RCC 7860 (cell line): ENCODE measurements around the gene NKD2.

Source experiments
- DNase-seq: peaks from one replicate; pipeline ENCODE4 v3.0.0-alpha.2; 2015; ENCODE audit warnings: low spot score
- FAIRE-seq: peaks from 2 replicates; lab custom pipeline; 2012; peaks lifted over from hg19 to GRCh38; lab: Jason Lieb, UNC

The NKD2 gene

DNA sequence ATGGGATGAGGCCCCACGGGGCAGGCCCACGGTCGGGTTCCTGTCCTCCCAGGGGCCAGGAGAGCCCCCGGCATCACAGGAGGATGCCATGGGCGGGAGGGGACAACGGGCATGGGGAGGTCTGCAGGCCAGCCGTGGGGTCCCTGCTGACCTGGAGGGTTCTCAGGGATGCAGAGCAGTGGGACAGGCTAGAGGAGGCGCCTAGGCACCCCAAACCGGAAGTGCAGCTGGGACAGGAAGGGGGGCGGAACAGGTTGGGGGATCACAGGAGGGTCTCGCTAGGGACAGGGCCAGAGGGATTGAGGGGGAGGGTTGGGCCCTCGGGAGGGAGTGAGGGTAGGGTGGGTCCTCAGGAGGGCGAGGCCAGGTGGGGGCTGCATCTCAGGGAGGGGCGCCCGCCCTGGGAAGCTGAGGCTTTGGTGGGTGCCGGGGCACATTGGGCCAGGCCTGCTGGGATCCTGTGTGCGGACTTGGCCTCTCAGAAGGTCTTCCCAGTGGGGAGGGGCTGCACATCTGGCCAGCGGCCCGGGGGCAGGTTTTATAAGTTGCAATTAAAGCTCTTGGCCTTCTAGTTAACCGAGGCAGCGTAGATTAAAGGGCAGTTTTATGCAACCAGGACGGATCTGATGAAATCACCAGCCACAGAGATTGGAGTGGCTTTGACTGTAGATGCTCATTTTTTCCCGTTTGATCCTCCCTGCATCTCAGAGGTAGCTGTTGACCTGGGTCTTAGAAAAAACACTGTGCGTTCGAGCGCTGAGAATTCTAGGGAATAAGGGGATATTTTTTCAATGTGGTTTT, 20.1 kb downstream of the NKD2 start:
- FAIRE-seq (no peak), DNase-seq (no peak)

DNA sequence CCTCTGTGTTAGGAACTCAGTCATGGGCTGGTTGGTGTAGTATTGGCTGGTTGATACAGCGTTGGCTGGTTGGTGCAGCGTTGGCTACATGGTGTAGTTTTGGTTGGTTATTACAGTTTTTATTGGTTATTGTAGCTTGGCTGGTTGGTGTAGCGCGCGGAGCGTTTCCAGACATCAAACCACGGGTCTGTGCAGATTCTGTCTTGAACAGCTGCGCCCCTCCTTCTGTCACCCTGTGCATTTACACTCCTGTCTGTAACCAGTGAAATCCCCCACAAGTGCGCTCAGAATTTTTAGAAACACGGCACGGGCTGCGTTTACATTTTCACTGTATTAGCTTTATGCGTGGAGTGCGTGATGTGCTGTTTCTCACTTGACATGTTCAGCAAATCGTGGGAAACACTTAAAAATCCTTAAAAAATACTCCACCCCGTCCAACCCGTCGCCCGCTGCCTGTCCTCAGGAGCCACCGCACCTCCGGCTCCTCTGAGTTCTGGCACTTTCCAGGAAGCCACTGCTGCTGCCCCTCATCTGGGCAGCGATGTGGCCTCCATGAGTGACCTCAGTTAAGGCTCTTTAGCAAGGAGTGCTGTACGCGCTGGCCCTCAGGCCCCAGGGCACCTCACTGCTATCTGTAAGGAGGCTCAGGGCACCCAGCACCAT, 20.8 kb downstream of the NKD2 start:
- DNase-seq = no peak

GRCh38 chr5:1029945-1030625, 21.5 kb downstream of the NKD2 start:
- no peak for DNase-seq

More for the DNA sequence above, 20.8 kb downstream of the NKD2 start:
- FAIRE-seq = no peak

GRCh38 chr5:1030801-1031271, 22.2 kb downstream of the NKD2 start:
- DNase-seq (no peak), FAIRE-seq (no peak)

More at GRCh38 chr5:1029945-1030625, 21.5 kb downstream of the NKD2 start:
- FAIRE-seq = no peak

- FAIRE-seq = no peak
- DNase-seq = no peak
Observed at GRCh38 chr5:1031306-1031959, 22.8 kb downstream of the NKD2 start.

- DNase-seq (no peak), FAIRE-seq (no peak)
Observed at GRCh38 chr5:1032011-1032410, 23.4 kb downstream of the NKD2 start.

- no peak for DNase-seq
- FAIRE-seq = no peak
Observed at GRCh38 chr5:1032551-1033027, 24.0 kb downstream of the NKD2 start.

- no peak for FAIRE-seq
- no peak for DNase-seq
Observed at GRCh38 chr5:1033178-1033577, 24.6 kb downstream of the NKD2 start.

- DNase-seq (no peak), FAIRE-seq (no peak)
Observed at GRCh38 chr5:1033606-1034420, 25.2 kb downstream of the NKD2 start.

DNA sequence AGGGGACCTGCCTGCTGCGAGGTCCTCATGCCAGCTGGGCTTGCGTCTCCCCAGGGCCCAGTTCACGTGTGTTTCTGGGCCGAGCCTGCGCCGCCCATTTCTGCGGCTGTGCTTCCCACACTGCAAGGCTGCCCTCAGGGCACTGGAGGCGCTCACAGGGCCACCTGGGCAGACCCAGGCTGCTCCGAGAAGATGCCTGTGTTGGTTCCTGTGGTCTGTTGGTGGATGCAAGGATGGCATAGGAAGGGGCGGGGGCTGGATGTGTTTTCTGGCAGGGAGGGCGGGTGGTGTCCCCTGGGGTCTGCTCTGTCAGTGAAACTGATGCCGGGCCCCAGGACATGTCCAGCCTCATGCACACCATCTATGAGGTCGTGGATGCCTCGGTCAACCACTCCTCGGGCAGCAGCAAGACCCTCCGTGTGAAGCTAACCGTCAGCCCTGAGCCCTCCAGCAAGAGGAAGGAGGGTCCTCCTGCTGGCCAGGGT, 25.9 kb downstream of the NKD2 start:
- FAIRE-seq = no peak
- no peak for DNase-seq

- FAIRE-seq = no peak
- DNase-seq = no peak
Observed at GRCh38 chr5:1034986-1035385, 26.4 kb downstream of the NKD2 start.

DNA sequence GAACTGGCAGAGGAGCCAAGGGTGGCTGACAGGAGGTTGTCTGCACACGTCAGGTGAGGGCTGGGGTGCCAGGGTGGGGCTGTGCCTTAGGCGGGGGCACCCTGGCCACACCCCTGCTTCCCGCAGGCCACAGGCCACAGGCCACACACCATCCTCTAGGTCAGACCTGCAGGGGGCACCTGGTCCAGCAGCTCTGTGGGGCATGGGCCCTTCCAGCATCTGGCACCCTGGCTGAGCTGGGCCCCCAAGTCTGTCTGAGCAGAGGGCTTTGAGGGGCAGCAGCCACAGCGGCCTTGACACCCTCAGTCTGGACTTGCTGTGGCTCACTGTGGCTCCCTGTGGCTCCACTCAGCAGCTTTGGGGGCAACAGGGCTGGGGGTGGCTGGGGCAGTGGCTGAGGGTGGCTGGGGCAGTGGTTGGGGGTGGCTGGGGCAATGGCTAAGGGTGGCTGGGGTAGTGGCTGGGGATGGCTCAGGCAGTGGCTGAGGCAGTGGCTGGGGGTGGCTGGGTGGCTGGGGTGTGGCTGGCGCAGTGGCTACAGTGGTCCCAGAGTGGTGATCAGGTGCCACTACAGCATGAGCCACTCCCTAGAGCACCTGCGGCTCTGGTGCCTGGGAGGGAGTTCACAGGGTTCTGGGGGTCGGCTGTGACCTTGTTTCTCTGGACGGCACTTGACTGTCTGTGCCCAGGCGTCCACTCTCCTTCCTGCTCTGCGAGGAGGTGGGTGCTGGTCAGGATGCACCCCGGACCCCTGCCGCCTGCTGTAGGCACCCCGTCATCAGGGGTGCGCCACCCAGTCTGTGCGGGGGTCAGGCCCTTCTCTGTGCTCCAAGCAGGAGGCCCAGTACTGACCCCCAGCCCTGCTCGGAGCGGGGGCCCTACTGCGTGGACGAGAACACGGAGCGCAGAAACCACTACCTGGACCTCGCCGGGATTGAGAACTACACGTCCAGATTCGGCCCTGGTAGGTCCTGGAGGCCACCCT, 27.1 kb downstream of the NKD2 start:
- DNase-seq (no peak), FAIRE-seq (no peak)

DNA sequence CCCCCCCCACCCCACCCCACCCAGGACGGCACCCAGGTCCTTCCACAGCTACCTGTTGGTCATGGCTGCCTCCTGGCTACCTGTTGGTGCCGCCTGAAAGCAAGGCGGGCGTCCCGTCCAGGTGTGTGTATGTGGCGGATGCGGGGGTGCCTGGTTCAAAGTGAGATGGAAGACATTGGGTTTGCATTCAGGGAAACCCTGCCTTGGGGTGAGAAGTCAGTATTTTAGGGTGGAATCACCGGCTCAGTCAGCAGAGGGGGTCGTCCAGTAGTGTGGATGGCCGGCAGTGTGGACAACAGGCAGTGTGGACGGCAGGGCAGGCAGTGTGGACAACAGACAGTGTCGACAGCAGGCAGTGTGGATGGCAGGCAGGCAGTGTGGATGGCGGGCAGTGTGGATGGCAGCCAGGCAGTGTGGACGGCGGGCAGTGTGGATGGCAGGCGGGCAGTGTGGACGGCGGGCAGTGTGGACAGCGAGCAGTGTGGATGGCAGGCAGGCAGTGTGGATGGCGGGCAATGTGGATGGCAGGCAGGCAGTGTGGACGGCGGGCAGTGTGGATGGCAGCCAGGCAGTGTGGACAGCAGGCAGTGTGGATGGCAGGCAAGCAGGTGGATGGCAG, 28.0 kb downstream of the NKD2 start:
- DNase-seq (no peak), FAIRE-seq (no peak)

DNA sequence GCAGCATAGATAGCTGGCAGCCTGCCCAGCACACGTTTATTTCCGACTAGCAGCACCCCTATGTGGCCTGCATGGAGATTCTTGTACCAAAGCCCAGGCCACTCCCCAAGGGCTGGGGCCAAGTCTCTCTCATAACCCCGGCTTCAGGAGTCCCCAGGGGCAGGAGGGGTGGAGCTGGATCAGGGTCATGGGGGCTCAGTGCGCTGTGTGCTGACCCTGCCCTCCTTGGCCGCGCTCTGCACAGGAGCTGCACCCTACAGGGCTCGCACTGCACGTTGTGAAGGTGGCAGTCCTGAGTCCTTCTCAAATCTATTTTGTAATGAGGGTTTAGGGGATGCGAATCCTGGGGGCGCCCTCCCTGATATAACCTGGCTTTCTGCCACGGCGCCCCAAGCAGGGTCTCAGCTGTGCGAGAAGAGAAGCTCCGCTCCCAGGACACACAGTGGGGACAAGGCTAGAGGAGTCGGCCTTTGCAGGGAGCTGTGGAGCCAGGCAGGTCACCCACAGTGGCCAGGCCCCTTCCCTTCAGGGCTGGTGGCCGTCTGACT, 28.6 kb downstream of the NKD2 start:
- FAIRE-seq (no peak), DNase-seq (no peak)

DNA sequence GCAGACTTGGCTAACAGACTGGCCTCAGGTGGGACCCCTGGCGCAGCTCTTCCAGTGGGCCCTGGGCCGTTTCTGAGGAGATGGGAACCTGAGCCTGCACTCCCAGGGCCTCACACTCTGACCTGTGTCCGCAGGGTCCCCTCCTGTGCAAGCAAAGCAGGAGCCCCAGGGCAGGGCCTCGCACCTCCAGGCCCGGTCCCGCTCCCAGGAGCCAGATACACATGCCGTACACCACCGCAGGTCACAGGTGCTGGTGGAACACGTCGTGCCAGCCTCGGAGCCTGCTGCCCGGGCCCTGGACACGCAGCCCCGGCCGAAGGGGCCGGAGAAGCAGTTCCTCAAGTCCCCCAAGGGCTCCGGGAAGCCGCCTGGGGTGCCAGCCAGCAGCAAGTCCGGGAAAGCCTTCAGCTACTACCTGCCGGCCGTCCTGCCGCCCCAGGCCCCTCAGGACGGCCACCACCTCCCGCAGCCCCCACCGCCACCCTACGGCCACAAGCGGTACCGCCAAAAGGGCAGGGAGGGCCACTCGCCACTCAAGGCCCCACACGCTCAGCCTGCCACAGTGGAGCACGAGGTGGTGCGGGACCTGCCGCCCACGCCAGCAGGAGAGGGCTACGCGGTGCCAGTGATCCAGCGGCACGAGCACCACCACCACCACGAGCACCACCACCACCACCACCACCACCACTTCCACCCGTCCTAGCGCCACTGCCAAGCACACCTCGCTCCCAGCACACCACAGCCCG, 29.2 kb downstream of the NKD2 start:
- DNase-seq = no peak
- FAIRE-seq = no peak

GRCh38 chr5:1038417-1039209, 30.0 kb downstream of the NKD2 start:
- DNase-seq (no peak), FAIRE-seq (no peak)

GRCh38 chr5:1039210-1039548, 30.6 kb downstream of the NKD2 start:
- no peak for FAIRE-seq

More at GRCh38 chr5:1039210-1039548, 30.6 kb downstream of the NKD2 start:
- DNase-seq = no peak
